WTC11 (cell line): ENCODE measurements around the gene FMN2.

Source experiments
- ETV6 ChIP-seq: sonication (generic); formaldehyde crosslinking; IDR thresholded peaks from 2 replicates; pipeline ENCODE4 v1.8.1; 2022; ENCODE audit warnings: mild to moderate bottlenecking, missing genetic modification reagents
- FOXP1 ChIP-seq: sonication (generic); formaldehyde crosslinking; IDR thresholded peaks from 2 replicates; pipeline ENCODE4 v1.8.0; 2022; ENCODE audit warnings: missing genetic modification reagents, mild to moderate bottlenecking, moderate library complexity, borderline replicate concordance
- HMGA2 ChIP-seq: fragments of 250-450 bp; sonication (Bioruptor Pico); IDR thresholded peaks from 2 replicates; pipeline ENCODE4 v1.4.0; 2021; ENCODE audit warnings: mild to moderate bottlenecking, moderate library complexity
- IRF2 ChIP-seq: sonication (generic); formaldehyde crosslinking; IDR thresholded peaks from 2 replicates; pipeline ENCODE4 v1.8.0; 2022; ENCODE audit warnings: low read depth, missing genetic modification reagents, borderline replicate concordance
- MAX ChIP-seq: sonication (generic); formaldehyde crosslinking; IDR thresholded peaks from 2 replicates; pipeline ENCODE4 v1.8.0; 2022; ENCODE audit warnings: mild to moderate bottlenecking, missing genetic modification reagents
- NR2C2 ChIP-seq: sonication (generic); formaldehyde crosslinking; IDR thresholded peaks from 2 replicates; pipeline ENCODE4 v1.8.0; 2022; ENCODE audit warnings: mild to moderate bottlenecking, missing genetic modification reagents
- TF ChIP-seq, protein P1 (sequence below): fragments of 200-600 bp; IDR thresholded peaks from 2 replicates; pipeline ENCODE4 v1.8.0; 2022; ENCODE audit warnings: antibody characterized with exemption

DNA sequence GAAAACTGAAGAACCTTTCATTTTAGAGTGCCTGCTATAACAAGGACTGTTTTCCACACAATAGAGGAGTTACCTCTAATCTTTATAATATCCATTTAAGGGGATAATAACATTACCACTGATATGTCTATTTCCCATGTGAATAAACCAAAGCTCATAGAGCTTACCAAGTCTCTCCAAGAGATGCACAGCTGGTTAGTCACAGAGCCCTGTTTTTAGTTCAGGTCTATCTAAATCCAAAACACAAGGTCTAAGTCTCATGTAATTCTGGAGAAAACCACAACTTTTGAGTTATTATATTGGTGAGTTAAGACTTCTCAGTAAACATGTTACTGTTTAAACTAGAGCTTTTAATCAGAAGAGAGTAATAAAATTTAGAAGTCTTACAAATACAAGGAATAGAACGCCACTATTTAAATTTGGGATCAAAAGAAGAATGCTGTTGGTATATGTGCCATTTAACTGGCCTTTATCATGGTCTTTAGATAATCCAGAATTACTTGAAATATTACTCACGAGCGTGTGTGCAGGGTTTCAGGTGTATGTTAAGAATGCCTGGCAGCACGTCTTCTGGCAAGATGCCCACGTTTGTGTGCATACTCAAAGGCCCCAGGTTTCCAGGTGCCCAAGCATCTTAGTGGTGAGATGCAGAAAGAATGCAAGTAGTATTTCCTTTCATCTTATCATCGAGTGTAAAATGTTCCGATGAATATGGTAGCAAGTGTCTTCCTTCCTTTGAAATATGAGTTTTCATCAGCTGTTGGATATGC, 190.6 kb downstream of the FMN2 start:
- TF ChIP-seq MAX (CRISPR knock-in tag) (no peak), FOXP1 (no peak), IRF2 (CRISPR knock-in tag) (no peak), ETV6 (no peak), NR2C2 (no peak), HMGA2 (no peak)
- TF ChIP-seq, protein P1, sequence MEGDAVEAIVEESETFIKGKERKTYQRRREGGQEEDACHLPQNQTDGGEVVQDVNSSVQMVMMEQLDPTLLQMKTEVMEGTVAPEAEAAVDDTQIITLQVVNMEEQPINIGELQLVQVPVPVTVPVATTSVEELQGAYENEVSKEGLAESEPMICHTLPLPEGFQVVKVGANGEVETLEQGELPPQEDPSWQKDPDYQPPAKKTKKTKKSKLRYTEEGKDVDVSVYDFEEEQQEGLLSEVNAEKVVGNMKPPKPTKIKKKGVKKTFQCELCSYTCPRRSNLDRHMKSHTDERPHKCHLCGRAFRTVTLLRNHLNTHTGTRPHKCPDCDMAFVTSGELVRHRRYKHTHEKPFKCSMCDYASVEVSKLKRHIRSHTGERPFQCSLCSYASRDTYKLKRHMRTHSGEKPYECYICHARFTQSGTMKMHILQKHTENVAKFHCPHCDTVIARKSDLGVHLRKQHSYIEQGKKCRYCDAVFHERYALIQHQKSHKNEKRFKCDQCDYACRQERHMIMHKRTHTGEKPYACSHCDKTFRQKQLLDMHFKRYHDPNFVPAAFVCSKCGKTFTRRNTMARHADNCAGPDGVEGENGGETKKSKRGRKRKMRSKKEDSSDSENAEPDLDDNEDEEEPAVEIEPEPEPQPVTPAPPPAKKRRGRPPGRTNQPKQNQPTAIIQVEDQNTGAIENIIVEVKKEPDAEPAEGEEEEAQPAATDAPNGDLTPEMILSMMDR = no peak
